H9 (cell line): ENCODE data around the gene MYOZ3. TPM values are rescaled to one million over a fixed set of nuclear protein-coding genes. Genes with fewer than 3 reads are reported as not detected.

Experiments
- DNase-seq: peaks from one replicate; pipeline ENCODE4 v3.0.0-alpha.2; 2017
- H2AFZ ChIP-seq: one replicate; pipeline ENCODE4 v1.6.1; 2013; ENCODE audit warnings: mild to moderate bottlenecking, low read length, control low read depth, moderate library complexity
- H2AK5ac ChIP-seq: 2 replicates; pipeline ENCODE4 v1.6.1; 2013; ENCODE audit warnings: low read length, control low read depth, mixed read lengths; ENCODE audit not compliant: insufficient read length
- H2BK120ac ChIP-seq: one replicate; pipeline ENCODE4 v1.6.1; 2013; ENCODE audit warnings: low read depth, mild to moderate bottlenecking, low read length, control low read depth, inconsistent platforms; ENCODE audit not compliant: poor library complexity, severe bottlenecking
- H2BK12ac ChIP-seq: 2 replicates; pipeline ENCODE4 v1.6.1; 2013; ENCODE audit warnings: low read length, control low read depth, mixed read lengths, low read depth; ENCODE audit not compliant: insufficient read length
- H2BK15ac ChIP-seq: 2 replicates; pipeline ENCODE4 v1.6.1; 2013; ENCODE audit warnings: low read depth, low read length, control low read depth
- H2BK20ac ChIP-seq: one replicate; pipeline ENCODE4 v1.6.1; 2013; ENCODE audit warnings: low read depth, mild to moderate bottlenecking, low read length, control low read depth, inconsistent platforms; ENCODE audit not compliant: poor library complexity, severe bottlenecking
- H2BK5ac ChIP-seq: 2 replicates; pipeline ENCODE4 v1.6.1; 2013; ENCODE audit warnings: low read length, control low read depth, mixed read lengths; ENCODE audit not compliant: insufficient read length
- H3K14ac ChIP-seq: 2 replicates; pipeline ENCODE4 v1.6.1; 2013; ENCODE audit warnings: low read length, control low read depth; ENCODE audit not compliant: insufficient read depth
- H3K18ac ChIP-seq: 2 replicates; pipeline ENCODE4 v1.6.1; 2013; ENCODE audit warnings: low read depth, mild to moderate bottlenecking, mixed read lengths, low read length, control low read depth; ENCODE audit not compliant: insufficient read length
- H3K23ac ChIP-seq: 2 replicates; pipeline ENCODE4 v1.6.1; 2013; ENCODE audit warnings: low read length, control low read depth, mixed read lengths, low read depth; ENCODE audit not compliant: insufficient read length
- H3K23me2 ChIP-seq: 2 replicates; pipeline ENCODE4 v1.6.1; 2013; ENCODE audit warnings: low read depth, mild to moderate bottlenecking, mixed read lengths, low read length, control low read depth; ENCODE audit not compliant: insufficient read length, poor library complexity, severe bottlenecking
- H3K27ac ChIP-seq: 2 replicates; pipeline ENCODE4 v1.5.1; 2013; ENCODE audit warnings: low read length, control low read depth, mixed read lengths, low read depth; ENCODE audit not compliant: insufficient read length
- H3K27me3 ChIP-seq: 2 replicates; pipeline ENCODE4 v1.6.1; 2013; ENCODE audit warnings: low read length, control low read depth, inconsistent platforms; ENCODE audit not compliant: insufficient read depth
- H3K4ac ChIP-seq: 2 replicates; pipeline ENCODE4 v1.6.1; 2013; ENCODE audit warnings: low read depth, mild to moderate bottlenecking, control low read depth, inconsistent platforms, low read length, moderate library complexity
- H3K4me1 ChIP-seq: 2 replicates; pipeline ENCODE4 v1.6.1; 2013; ENCODE audit warnings: low read length, control low read depth, inconsistent platforms; ENCODE audit not compliant: insufficient read depth
- H3K4me2 ChIP-seq: 2 replicates; pipeline ENCODE4 v1.6.1; 2013; ENCODE audit warnings: low read length, control low read depth, mixed read lengths; ENCODE audit not compliant: insufficient read length, insufficient read depth
- H3K56ac ChIP-seq: 2 replicates; pipeline ENCODE4 v1.6.1; 2013; ENCODE audit warnings: low read depth, mild to moderate bottlenecking, mixed read lengths, low read length, control low read depth; ENCODE audit not compliant: insufficient read length
- H3K79me1 ChIP-seq: 2 replicates; pipeline ENCODE4 v1.6.1; 2013; ENCODE audit warnings: low read depth, mild to moderate bottlenecking, moderate library complexity, low read length, control low read depth, inconsistent platforms; ENCODE audit not compliant: insufficient read depth, poor library complexity, severe bottlenecking
- H3K79me2 ChIP-seq: 2 replicates; pipeline ENCODE4 v1.6.1; 2013; ENCODE audit warnings: low read length, control low read depth, inconsistent platforms; ENCODE audit not compliant: insufficient read depth
- H3K9ac ChIP-seq: 2 replicates; pipeline ENCODE4 v1.6.1; 2013; ENCODE audit warnings: low read length, control low read depth, mixed read lengths; ENCODE audit not compliant: insufficient read length; ENCODE audit errors: extremely low read depth
- H3K9me3 ChIP-seq: one replicate; pipeline ENCODE4 v1.6.1; 2013; ENCODE audit warnings: low read depth, low read length, inconsistent platforms; ENCODE audit not compliant: control insufficient read depth
- H3T11ph ChIP-seq: one replicate; pipeline ENCODE4 v1.6.1; 2013; ENCODE audit warnings: mild to moderate bottlenecking, low read length, control low read depth, inconsistent platforms
- H4K20me1 ChIP-seq: one replicate; pipeline ENCODE4 v1.6.1; 2013; ENCODE audit not compliant: control insufficient read depth, insufficient read length, insufficient read depth
- H4K5ac ChIP-seq: 2 replicates; pipeline ENCODE4 v1.6.1; 2013; ENCODE audit warnings: low read depth, mild to moderate bottlenecking, mixed read lengths, low read length, control low read depth; ENCODE audit not compliant: insufficient read length
- H4K8ac ChIP-seq: replicated peaks from 2 replicates; pipeline ENCODE4 v1.6.1; 2013; ENCODE audit warnings: low read length, control low read depth, mixed read lengths, low read depth; ENCODE audit not compliant: insufficient read length
- H4K91ac ChIP-seq: 2 replicates; pipeline ENCODE4 v1.6.1; 2013; ENCODE audit warnings: low read depth, mild to moderate bottlenecking, moderate library complexity, mixed read lengths, low read length, control low read depth; ENCODE audit not compliant: insufficient read length
- H3K27ac Mint-ChIP-seq, 3 experiments: 2 replicates in 2 of 3; 3 replicates in 1 of 3; pipeline ENCODE4 v1.8.0; 2020 to 2021; ENCODE audit warnings: mixed read lengths in 3 of 3, mild to moderate bottlenecking in 1 of 3, moderate library complexity in 1 of 3
- H3K27me3 Mint-ChIP-seq: 2 replicates; pipeline ENCODE4 v1.8.0; 2021; ENCODE audit warnings: low read depth, mild to moderate bottlenecking, moderate library complexity, mixed read lengths
- H3K36me3 Mint-ChIP-seq, 3 experiments: 2 replicates in 2 of 3; 3 replicates in 1 of 3; pipeline ENCODE4 v1.8.0; 2020 to 2021; ENCODE audit warnings: low read depth in 3 of 3, mixed read lengths in 3 of 3; ENCODE audit not compliant: insufficient read depth in 1 of 3
- H3K4me1 Mint-ChIP-seq, 2 experiments: 2 replicates each; pipeline ENCODE4 v1.8.0; 2020; ENCODE audit warnings: mixed read lengths in 2 of 2
- H3K4me3 Mint-ChIP-seq, 2 experiments: 2 replicates in 1 of 2; 3 replicates in 1 of 2; pipeline ENCODE4 v1.8.0; 2020 to 2021; ENCODE audit warnings: mild to moderate bottlenecking in 2 of 2, mixed read lengths in 2 of 2, moderate library complexity in 1 of 2
- H3K9me3 Mint-ChIP-seq, 2 experiments: 2 replicates in 1 of 2; 3 replicates in 1 of 2; pipeline ENCODE4 v1.8.0; 2020; ENCODE audit warnings: mild to moderate bottlenecking in 2 of 2, mixed read lengths in 2 of 2, moderate library complexity in 1 of 2
- CTCF ChIP-seq: fragments of 200-600 bp; sonication (generic); conservative IDR thresholded peaks from 3 replicates; pipeline ENCODE4 v1.8.0; 2021; ENCODE audit warnings: antibody characterized with exemption, mild to moderate bottlenecking
- WGBS: extraction: QIAGEN DNeasy Blood & Tissue Kit; methylation state at CpG from one replicate; pipeline ENCODE4 v1.1.7; 2013; ENCODE audit warnings: missing lambda C conversion rate, low lambda C conversion rate, mixed read lengths; ENCODE audit not compliant: insufficient read length; ENCODE audit errors: extremely low coverage; 5-methylcytosine and 5-hydroxymethylcytosine counted together
- total RNA-seq: library from RNA; stranded (reverse); gene quantifications from 2 replicates; pipeline ENCODE4 v1.2.1, GENCODE V29; 2021

The MYOZ3 gene
- total RNA-seq, 1 experiment from 2014 or later: 18.1 TPM

GRCh38 chr5:150641006-150641570 lies 20.0 kb upstream of the MYOZ3 start:
- no peaks in the 10 kb centered on the region for H3K23me2 ChIP-seq
- no peaks in the 10 kb centered on the region for H4K20me1 ChIP-seq
- H3K36me3 Mint-ChIP-seq: no peaks in the 10 kb centered on the region
- no peak overlapping the region for H3K9ac ChIP-seq
- H3K9me3 ChIP-seq: no peaks in the 10 kb centered on the region
- H4K5ac ChIP-seq: no peak overlapping the region
- H3K79me2 ChIP-seq: no peaks in the 10 kb centered on the region
- H3K4ac ChIP-seq: no peak overlapping the region
- no peak overlapping the region for H3K14ac ChIP-seq
- DNase-seq: no peak
- H3K27me3 ChIP-seq: no peaks in the 10 kb centered on the region
- peaks cover 2% of the 10 kb centered on the region; the same call in 1 of the 2 replicates for H3K27me3 Mint-ChIP-seq
- H3K4me1 ChIP-seq: peaks cover 2% of the 10 kb centered on the region; the same call in 1 of the 2 replicates
- no peak overlapping the region for H2AK5ac ChIP-seq
- H2BK120ac ChIP-seq: no peak overlapping the region
- H4K8ac ChIP-seq: no peak overlapping the region
- H2BK12ac ChIP-seq: no peak overlapping the region
- H2AFZ ChIP-seq: no peak overlapping the region
- no peak overlapping the region for H3K4me2 ChIP-seq
- H3K4me3 Mint-ChIP-seq: no peak overlapping the region
- TF ChIP-seq CTCF: no peak
- no peak overlapping the region for H4K91ac ChIP-seq
- no peak overlapping the region for H3K23ac ChIP-seq
- H2BK15ac ChIP-seq: no peak overlapping the region
- H3K27ac ChIP-seq: no peak overlapping the region
- H3K56ac ChIP-seq: no peak overlapping the region
- H3K79me1 ChIP-seq: no peaks in the 10 kb centered on the region
- no peak overlapping the region for H2BK5ac ChIP-seq
- no peaks in the 10 kb centered on the region for H3K9me3 Mint-ChIP-seq
- H3T11ph ChIP-seq: no peak overlapping the region
- H3K18ac ChIP-seq: no peak overlapping the region
- no CpG with 5 or more reads among the region's 9 CpGs for WGBS
- no peak overlapping the region for H2BK20ac ChIP-seq
- peaks cover 59 to 74% of the 10 kb centered on the region in 2 experiments for H3K4me1 Mint-ChIP-seq
- no peak overlapping the region for H3K27ac Mint-ChIP-seq
